ENCODE results near the gene KLRC4. TPM values are rescaled to one million over a fixed set of nuclear protein-coding genes. Genes with fewer than 3 reads are reported as not detected.
"Not testable (repeated sequence)": the region's sequence is repeated elsewhere in the genome, so short reads cannot be mapped to it uniquely, and the experiment has no call there.

KLRC4 gene
- total RNA-seq, 2 experiments from 2014 or later: 9.3 to 9.9 TPM

DNA sequence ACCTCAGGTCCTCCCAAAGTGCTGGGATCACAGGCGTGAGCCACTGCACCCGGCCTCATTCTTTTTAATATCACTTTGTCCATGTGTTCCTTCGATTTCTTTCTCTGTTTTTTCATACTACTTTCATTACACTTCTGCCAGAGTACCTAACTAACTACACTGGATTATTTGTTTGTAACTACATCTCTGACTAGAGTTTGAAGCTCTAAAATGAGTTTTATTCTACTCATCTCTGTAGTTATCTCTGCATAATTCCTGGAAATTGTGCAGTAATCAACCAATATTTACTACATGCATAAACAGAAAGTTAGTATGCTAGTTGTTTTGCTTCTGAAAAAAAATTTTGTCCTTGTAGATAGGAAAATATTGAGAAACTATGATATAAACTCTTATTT lies 34.9 kb downstream of the KLRC4 start:
- ChIA-PET CTCF (ENCODE audit: unreplicated experiment) (no interaction called here), POLR2A (interaction anchor here (0.5 to 1.4 kb wide), 11 partner anchors 10 to 637 kb away, joined by 3 to 9 read pairs (median 4); partner anchors contain the start of gene MAGOHB)
- Histone ChIP-seq H3K4me2 (ENCODE audit: low read length) (peak overlapping the region; percentile 64), H3K27ac (ENCODE audit: low read depth, low read length, poor library complexity, severe bottlenecking) (peak overlapping the region; percentile 58), H3K9me2 (ENCODE audit: insufficient read depth, low read length) (no peaks in the 10 kb centered on the region), H3K9me3 (ENCODE audit: low read length) (peaks cover 21% of the 10 kb centered on the region; the same call in 1 of the 2 replicates), H4K20me1 (ENCODE audit: insufficient read depth, low read length) (no peaks in the 10 kb centered on the region), H3K36me3 (ENCODE audit: insufficient read depth, low read length) (peaks cover 83% of the 10 kb centered on the region), H3K79me2 (ENCODE audit: insufficient read depth, low read depth, low read length) (no peaks in the 10 kb centered on the region), H3K4me3 (ENCODE audit: low read depth, low read length, poor library complexity, severe bottlenecking) (no peak overlapping the region), H3K4me1 (ENCODE audit: insufficient read depth, low read length, poor library complexity, severe bottlenecking) (peaks cover 36% of the 10 kb centered on the region), H2AFZ (ENCODE audit: low read length) (peak overlapping the region; percentile 88; the same call in 1 of the 2 replicates)
- no peak for DNase-seq (ENCODE audit: low spot score)
- intact Hi-C loops (cut with micrococcal nuclease; ENCODE audit: unreplicated experiment): no loop called here
- no peak for TF ChIP-seq EZH2phosphoT487 (IDR thresholded peaks at IDR 0.05; ENCODE audit: borderline replicate concordance, low read depth, low read length)
- TF ChIP-seq, protein P1, sequence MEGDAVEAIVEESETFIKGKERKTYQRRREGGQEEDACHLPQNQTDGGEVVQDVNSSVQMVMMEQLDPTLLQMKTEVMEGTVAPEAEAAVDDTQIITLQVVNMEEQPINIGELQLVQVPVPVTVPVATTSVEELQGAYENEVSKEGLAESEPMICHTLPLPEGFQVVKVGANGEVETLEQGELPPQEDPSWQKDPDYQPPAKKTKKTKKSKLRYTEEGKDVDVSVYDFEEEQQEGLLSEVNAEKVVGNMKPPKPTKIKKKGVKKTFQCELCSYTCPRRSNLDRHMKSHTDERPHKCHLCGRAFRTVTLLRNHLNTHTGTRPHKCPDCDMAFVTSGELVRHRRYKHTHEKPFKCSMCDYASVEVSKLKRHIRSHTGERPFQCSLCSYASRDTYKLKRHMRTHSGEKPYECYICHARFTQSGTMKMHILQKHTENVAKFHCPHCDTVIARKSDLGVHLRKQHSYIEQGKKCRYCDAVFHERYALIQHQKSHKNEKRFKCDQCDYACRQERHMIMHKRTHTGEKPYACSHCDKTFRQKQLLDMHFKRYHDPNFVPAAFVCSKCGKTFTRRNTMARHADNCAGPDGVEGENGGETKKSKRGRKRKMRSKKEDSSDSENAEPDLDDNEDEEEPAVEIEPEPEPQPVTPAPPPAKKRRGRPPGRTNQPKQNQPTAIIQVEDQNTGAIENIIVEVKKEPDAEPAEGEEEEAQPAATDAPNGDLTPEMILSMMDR (conservative IDR thresholded peaks at IDR 0.05; ENCODE audit: low read length): no peak
- no TSS peak for BruUV-seq (replicated peaks)

DNA sequence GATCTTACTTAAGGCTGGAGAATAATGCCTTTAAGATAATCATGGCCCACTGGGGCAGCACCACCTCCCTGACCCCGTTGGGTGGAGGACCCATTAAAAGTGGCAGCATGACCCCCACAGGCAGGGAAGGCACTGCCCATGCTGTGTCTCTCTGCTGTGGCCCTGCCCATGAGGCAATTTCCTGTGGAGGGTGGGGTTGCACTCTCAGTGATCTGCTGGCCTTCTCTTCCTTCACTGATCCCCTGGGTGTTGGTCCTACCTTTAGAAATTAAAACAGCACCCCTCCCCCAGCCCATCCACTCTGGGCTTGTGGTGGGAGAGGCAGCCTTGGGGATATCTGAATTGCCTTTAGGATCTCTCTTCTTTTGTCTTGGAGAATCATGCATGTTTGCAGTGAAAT lies 37.0 kb downstream of the KLRC4 start:
- no TSS peak for BruUV-seq (replicated peaks)
- POLR2A ChIA-PET: no interaction called here
- H3K4me3 ChIP-seq (ENCODE audit: low read depth, low read length, poor library complexity, severe bottlenecking): no peak overlapping the region
- no peak for DNase-seq (ENCODE audit: low spot score)
- TF ChIP-seq EZH2phosphoT487 (IDR thresholded peaks at IDR 0.05; ENCODE audit: borderline replicate concordance, low read depth, low read length): no peak
- TF ChIP-seq, protein P1 (conservative IDR thresholded peaks at IDR 0.05; ENCODE audit: low read length): no peak
- H3K27ac ChIP-seq (ENCODE audit: low read depth, low read length, poor library complexity, severe bottlenecking): peak overlapping the region; percentile 58
- peak overlapping the region; percentile 45; the same call in 1 of the 2 replicates for H2AFZ ChIP-seq (ENCODE audit: low read length)
- peak overlapping the region; percentile 3; the same call in 1 of the 2 replicates for H3K4me2 ChIP-seq (ENCODE audit: low read length)
- intact Hi-C loops (cut with micrococcal nuclease; ENCODE audit: unreplicated experiment): no loop called here
- CTCF ChIA-PET (ENCODE audit: unreplicated experiment): no interaction called here
- H3K9me3 ChIP-seq (ENCODE audit: low read length): peaks cover 41% of the 10 kb centered on the region
- H3K36me3 ChIP-seq (ENCODE audit: insufficient read depth, low read length): peaks cover 82% of the 10 kb centered on the region
- no peaks in the 10 kb centered on the region for H3K79me2 ChIP-seq (ENCODE audit: insufficient read depth, low read depth, low read length)
- H3K9me2 ChIP-seq (ENCODE audit: insufficient read depth, low read length): no peaks in the 10 kb centered on the region
- no peaks in the 10 kb centered on the region for H4K20me1 ChIP-seq (ENCODE audit: insufficient read depth, low read length)
- H3K4me1 ChIP-seq (ENCODE audit: insufficient read depth, low read length, poor library complexity, severe bottlenecking): peaks cover 36% of the 10 kb centered on the region

DNA sequence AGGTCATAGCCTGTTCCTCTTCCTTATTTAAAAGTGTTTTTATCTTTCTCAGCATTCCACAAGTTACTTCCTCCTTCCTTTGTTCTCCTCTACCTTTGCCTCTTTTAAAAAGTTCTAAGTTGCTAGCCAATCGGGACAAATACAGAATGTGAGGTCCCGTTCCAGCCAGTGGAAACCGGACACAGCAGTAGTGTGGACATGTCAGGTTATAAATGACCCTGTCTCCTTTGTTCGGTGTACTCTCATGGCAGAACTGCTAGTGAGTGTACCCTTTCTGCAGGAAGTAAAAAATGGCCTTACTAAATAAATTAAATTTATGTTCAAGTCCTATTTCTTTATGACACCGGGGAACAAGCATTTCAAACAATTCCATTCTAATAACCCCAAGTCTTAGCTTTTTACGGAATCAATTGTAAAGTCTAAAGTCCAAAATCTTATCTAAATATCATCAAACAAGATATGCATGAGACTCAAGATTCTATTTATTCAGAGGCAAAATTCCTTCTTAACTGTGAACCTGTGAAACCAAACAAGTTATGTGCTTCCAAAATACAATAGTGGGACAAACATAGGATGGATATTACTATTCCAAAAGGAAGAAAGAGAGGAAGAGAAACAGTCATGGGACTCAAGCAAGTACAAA lies 37.5 kb downstream of the KLRC4 start:
- H3K79me2 ChIP-seq (ENCODE audit: insufficient read depth, low read depth, low read length); H4K20me1 ChIP-seq (ENCODE audit: insufficient read depth, low read length); BruUV-seq (replicated peaks); H3K4me3 ChIP-seq (ENCODE audit: low read depth, low read length, poor library complexity, severe bottlenecking); intact Hi-C loops (cut with micrococcal nuclease; ENCODE audit: unreplicated experiment); H3K9me2 ChIP-seq (ENCODE audit: insufficient read depth, low read length); CTCF ChIA-PET (ENCODE audit: unreplicated experiment); DNase-seq (ENCODE audit: low spot score): not testable (repeated sequence)
- Histone ChIP-seq H2AFZ (ENCODE audit: low read length) (peak overlapping the region; percentile 45; the same call in 1 of the 2 replicates), H3K9me3 (ENCODE audit: low read length) (peaks cover 46% of the 10 kb centered on the region), H3K4me1 (ENCODE audit: insufficient read depth, low read length, poor library complexity, severe bottlenecking) (peaks cover 36% of the 10 kb centered on the region), H3K27ac (ENCODE audit: low read depth, low read length, poor library complexity, severe bottlenecking) (peak overlapping the region; percentile 58), H3K36me3 (ENCODE audit: insufficient read depth, low read length) (peaks cover 82% of the 10 kb centered on the region), H3K4me2 (ENCODE audit: low read length) (peak overlapping the region; percentile 3; the same call in 1 of the 2 replicates)
- POLR2A ChIA-PET: interaction anchor here (1.0 kb wide), 1 partner anchor 14 kb away, joined by 3 read pairs; no protein-coding TSS in a partner anchor
